NCI-H2081 treated with DMSO at 0.1 percent for 48 hours (cell line): Measurements from ENCODE around the gene ATP6V1G3.
"Not testable (repeated sequence)": the region's sequence is repeated elsewhere in the genome, so short reads cannot be mapped to it uniquely, and the experiment has no call there.

ENCODE experiments used
- DNase-seq: peaks from one replicate; lab custom pipeline; 2025; lab: John Stamatoyannopoulos, UW

ATP6V1G3 gene

GRCh38 chr1:198542632-198543031, 2.2 kb upstream of the ATP6V1G3 start:
- DNase-seq: no peak

GRCh38 chr1:198541737-198542136, 1.3 kb upstream of the ATP6V1G3 start:
- DNase-seq: no peak

GRCh38 chr1:198538579-198539364, 1.7 kb downstream of the ATP6V1G3 start:
- DNase-seq: no peak

GRCh38 chr1:198535631-198536030, 4.8 kb downstream of the ATP6V1G3 start:
- no peak for DNase-seq

- peak; percentile 98 for DNase-seq
Observed at GRCh38 chr1:198534548-198535418, 5.7 kb downstream of the ATP6V1G3 start.

- DNase-seq: no peak
Observed at GRCh38 chr1:198531891-198532290, 8.6 kb downstream of the ATP6V1G3 start.

DNA sequence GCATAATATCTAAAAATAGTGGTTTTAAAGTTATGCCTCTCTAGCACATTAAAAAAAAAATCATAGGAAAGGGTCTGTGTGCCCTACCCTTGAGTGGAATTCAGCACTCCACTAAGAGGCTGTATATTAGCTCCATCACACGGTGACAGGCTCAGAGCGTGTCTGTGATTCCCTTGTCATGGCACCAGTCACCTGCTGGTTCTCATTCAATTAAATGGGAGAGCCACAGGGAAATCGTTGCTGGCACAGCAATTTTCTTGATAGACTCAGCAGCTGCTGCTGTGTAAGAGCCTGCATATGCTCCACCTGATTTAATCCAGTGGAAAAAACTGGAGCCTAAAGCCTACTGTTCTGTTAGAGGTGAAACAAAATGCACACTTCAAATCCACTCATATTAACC, 9.5 kb downstream of the ATP6V1G3 start:
- DNase-seq: peak; percentile 97

- DNase-seq: peak; percentile 51
Observed at GRCh38 chr1:198529414-198529813, 11.1 kb downstream of the ATP6V1G3 start.

- no peak for DNase-seq
Observed at GRCh38 chr1:198528364-198528763, 12.1 kb downstream of the ATP6V1G3 start.

- DNase-seq: no peak
Observed at GRCh38 chr1:198524556-198524955, 15.9 kb downstream of the ATP6V1G3 start.

DNA sequence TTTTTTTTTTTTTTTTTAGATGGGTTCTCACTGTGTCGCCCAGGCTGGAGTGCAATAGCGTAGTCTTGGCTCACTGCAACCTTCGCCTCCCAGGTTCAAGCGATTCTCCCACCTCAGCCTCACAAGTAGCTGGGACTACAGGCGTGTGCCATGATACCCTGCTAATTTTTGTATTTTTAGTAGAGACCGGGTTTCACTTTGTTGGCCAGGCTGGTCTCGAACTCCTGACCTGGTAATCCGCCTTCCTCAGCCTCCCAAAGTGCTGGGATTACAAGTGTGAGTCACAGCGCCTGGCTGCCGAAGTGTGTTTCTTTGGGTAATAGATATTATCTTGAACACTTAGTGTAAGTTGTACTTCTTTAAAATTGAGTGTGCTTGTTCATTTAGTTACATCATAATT, 16.4 kb downstream of the ATP6V1G3 start:
- not testable (repeated sequence) for DNase-seq

GRCh38 chr1:198523182-198523950, 17.1 kb downstream of the ATP6V1G3 start:
- no peak for DNase-seq

- DNase-seq: no peak
Observed at GRCh38 chr1:198520524-198521254, 19.8 kb downstream of the ATP6V1G3 start.

GRCh38 chr1:198519639-198520501, 20.6 kb downstream of the ATP6V1G3 start:
- no peak for DNase-seq

DNA sequence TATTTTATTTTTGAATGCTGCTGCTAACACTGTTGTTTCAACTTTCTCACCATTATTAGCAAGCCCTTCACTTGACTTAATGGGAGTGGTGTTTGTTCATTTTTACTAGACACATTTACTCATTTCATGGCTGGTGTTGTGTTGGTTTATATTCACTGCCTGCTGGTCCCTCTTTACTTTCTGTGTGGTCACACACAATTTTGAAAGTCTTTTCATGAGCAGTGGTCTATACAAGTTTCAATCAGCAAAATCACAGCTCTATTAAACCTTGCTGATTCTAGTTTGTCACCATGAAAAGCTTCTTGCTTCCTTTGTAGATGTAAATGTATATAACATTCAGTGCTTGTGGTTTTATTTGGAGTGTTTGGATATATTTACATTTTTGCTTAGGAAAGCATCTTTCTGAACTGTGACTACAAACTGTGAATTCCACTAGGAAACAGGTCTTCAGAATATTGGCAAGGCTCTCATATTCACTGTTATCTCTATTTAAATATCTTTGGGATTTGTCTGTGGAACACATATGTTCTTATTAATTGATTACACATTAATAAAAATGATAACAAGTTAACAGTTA, 22.8 kb downstream of the ATP6V1G3 start:
- no peak for DNase-seq

DNA sequence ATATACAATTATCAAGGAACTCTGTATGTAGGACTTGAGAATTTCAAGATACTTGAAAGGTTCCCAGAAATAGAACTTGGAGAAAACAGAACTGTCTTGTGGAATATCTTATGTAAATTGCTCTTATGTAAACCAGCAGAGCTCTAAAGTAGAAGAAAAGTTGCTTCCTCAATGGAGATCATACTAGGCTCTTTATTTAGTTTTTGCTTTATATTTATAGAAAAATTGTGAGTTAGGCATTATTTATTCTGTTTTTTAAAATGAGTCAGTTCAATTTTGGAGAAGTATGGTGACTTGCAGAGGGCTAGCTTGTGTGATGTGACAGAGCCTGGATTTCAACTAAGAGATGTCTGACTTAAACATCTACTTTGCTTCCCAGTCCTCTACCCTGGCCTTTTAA, 40.4 kb downstream of the ATP6V1G3 start:
- DNase-seq: no peak

DNA sequence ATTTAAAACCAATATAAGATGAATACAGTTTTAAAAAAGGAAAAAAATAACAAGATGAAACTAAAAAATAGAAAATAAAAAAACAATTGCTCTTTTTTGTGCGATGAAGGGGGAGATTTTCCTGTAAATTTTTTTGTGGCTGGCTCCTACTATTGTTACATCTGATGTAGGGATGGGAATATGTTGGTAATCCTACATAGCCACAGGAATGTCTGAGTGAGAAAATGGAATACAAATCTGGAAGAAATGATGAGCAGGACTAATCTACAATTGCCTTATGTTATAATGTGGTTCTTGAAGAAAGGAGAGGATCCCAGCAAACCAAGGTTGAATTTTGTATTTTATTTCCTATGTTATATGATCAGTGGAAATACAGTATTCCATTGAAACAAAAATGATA, 40.9 kb downstream of the ATP6V1G3 start:
- no peak for DNase-seq

GRCh38 chr1:198498881-198499280, 41.6 kb downstream of the ATP6V1G3 start:
- DNase-seq: no peak

GRCh38 chr1:198498103-198498385, 42.4 kb downstream of the ATP6V1G3 start:
- DNase-seq: no peak

DNA sequence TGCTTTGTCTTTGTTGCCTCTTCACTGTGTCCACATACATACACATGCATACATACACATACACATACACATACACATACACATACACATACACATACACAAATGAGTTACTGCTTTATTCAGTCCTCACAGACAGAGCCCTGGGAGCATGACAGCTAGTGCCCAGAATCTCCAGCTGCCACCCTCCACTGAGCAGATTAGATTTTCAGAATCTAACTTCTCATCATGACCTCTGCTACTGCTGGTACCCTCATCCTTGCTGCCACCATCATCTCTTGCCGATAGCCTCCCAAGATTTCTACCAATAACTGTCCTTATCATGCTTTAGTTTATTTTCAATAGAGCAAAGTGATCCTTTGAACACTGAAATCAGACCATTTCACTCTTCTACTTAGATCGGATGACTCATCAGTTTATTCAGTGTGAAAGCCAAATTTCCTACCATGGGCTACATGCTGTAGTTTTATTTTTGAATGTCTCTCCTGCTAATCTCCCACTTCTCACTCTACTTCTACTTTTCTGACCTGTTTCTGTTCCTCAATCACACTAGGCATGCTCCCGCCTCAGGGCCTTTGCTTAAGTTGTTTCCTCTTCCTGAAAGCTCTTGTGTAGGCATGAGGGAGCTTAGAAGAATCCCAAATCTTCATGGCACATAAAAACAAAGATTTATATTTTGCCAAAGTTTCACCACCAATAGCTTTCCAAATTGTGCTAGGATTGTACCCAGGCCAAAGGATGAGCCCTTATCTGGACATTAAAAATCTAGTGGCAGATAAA, 43.0 kb downstream of the ATP6V1G3 start:
- DNase-seq: no peak
